Measurements from ENCODE around the gene SEMA5A. TPM values are rescaled to one million over a fixed set of nuclear protein-coding genes. Genes with fewer than 3 reads are reported as not detected.

SEMA5A gene
- total and polyA plus RNA-seq, 2 of the 13 experiments (the other 11 are each of a cell fraction or from before 2014, with no cell fraction given) = 0.01 TPM; not detected in 1

GRCh38 chr5:9370256-9370655 lies 175.6 kb downstream of the SEMA5A start:
- Histone ChIP-seq H3K4me3 (replicated peaks in 1 of 3; ENCODE audit: insufficient read depth in 1 of 3, low read depth in 2 of 3, low read length in 3 of 3) (no peak overlapping the region), H3K27ac (ENCODE audit: extremely low read length, insufficient read depth, low read length) (no peak overlapping the region), H4K20me1 (ENCODE audit: insufficient read depth, low read length) (no peaks in the 10 kb centered on the region), H3K4me2 (ENCODE audit: low read depth, low read length) (no peak overlapping the region), H3K36me3 (replicated peaks in 1 of 2; ENCODE audit: control insufficient read depth in 1 of 2, insufficient read depth in 2 of 2, low read length in 2 of 2) (no peaks in the 10 kb centered on the region), H2AFZ (ENCODE audit: low read length) (no peak overlapping the region), H3K9ac (ENCODE audit: insufficient read depth, low read depth, low read length) (no peak overlapping the region), H3K27me3 (ENCODE audit: control insufficient read depth in 1 of 2, insufficient read depth in 2 of 2, low read length in 2 of 2) (no peaks in the 10 kb centered on the region), H3K4me1 (ENCODE audit: insufficient read depth, low read length) (no peaks in the 10 kb centered on the region), H3K9me3 (ENCODE audit: low read length) (no peaks in the 10 kb centered on the region), H3K79me2 (ENCODE audit: insufficient read depth, low read length) (no peaks in the 10 kb centered on the region)
- FAIRE-seq (no peak), ATAC-seq (no peak), DNase-seq (ENCODE audit: low spot score) (no peak)
- CTCF ChIA-PET (ENCODE audit: low intra/inter-chr PET ratio, low total read pairs) = no interaction called here
- WGBS (ENCODE audit: low lambda C conversion rate) = 0% methylated on average over 2 of the region's 2 CpGs
- in situ Hi-C loops (cut with HindIII; ENCODE audit: extremely low pct_ligation_motif_present, low pct_unique_long_range_greater_than_20kb) (no loop called here), intact Hi-C loops (cut with micrococcal nuclease; ENCODE audit: unreplicated experiment) (no loop called here)
- POLR2A ChIA-PET = no interaction called here
- no TSS peak for BruUV-seq (replicated peaks)
- TF ChIP-seq ZNF280B (CRISPR knock-in tag; IDR thresholded peaks at IDR 0.05; ENCODE audit: borderline replicate concordance) (no peak), ZKSCAN5 (CRISPR knock-in tag; IDR thresholded peaks at IDR 0.05) (no peak), ZNF253 (CRISPR knock-in tag; IDR thresholded peaks at IDR 0.05; ENCODE audit: borderline replicate concordance) (no peak), ZNF576 (CRISPR knock-in tag; IDR thresholded peaks at IDR 0.05) (no peak), CENPX (CRISPR knock-in tag; IDR thresholded peaks at IDR 0.05) (no peak), ZNF670 (CRISPR knock-in tag; IDR thresholded peaks at IDR 0.05; ENCODE audit: borderline replicate concordance) (no peak), RORA (CRISPR knock-in tag; IDR thresholded peaks at IDR 0.05) (no peak), CBX1 (IDR thresholded peaks at IDR 0.05; ENCODE audit: low read depth) (no peak), ZNF264 (CRISPR knock-in tag; IDR thresholded peaks at IDR 0.05) (no peak), AKAP8 (CRISPR knock-in tag; IDR thresholded peaks at IDR 0.05) (no peak), MBD4 (IDR thresholded peaks at IDR 0.05; ENCODE audit: borderline replicate concordance, low read length) (no peak), ZNF180 (CRISPR knock-in tag; IDR thresholded peaks at IDR 0.05; ENCODE audit: borderline replicate concordance, low read depth) (no peak), NPAS2 (CRISPR knock-in tag; IDR thresholded peaks at IDR 0.05; ENCODE audit: borderline replicate concordance) (no peak), PBX3 (CRISPR knock-in tag; IDR thresholded peaks at IDR 0.05; ENCODE audit: borderline replicate concordance) (no peak), EHMT2 (IDR thresholded peaks at IDR 0.05; ENCODE audit: borderline replicate concordance, low read depth, low read length) (no peak)
